GM23338 (cell line): ENCODE results near the gene ABCC12. TPM values are rescaled to one million over a fixed set of nuclear protein-coding genes. Genes with fewer than 3 reads are reported as not detected.

Source experiments
- ATAC-seq: fragments of 200-7000 bp; cut with Tn5 transposase; 3 replicates; pipeline ENCODE4 v1.9.1; 2020
- DNase-seq: peaks from one replicate; pipeline ENCODE4 v3.0.0-alpha.2; 2015; ENCODE audit warnings: low spot score
- H2AFZ ChIP-seq: fragments of 200-600 bp; sonication (generic); 2 replicates; pipeline ENCODE4 v1.8.0; 2016; ENCODE audit warnings: antibody characterized with exemption, mild to moderate bottlenecking, moderate library complexity
- H3F3A ChIP-seq: fragments of 200-600 bp; sonication (generic); replicated peaks from 2 replicates; pipeline ENCODE4 v1.8.0; 2017; ENCODE audit warnings: antibody characterized with exemption, mixed run types, low read depth
- H3K27ac ChIP-seq: fragments of 200-600 bp; sonication (generic); 2 replicates; pipeline ENCODE4 v1.6.1; 2016; ENCODE audit warnings: low read depth
- H3K27me3 ChIP-seq: fragments of 200-600 bp; sonication (generic); 2 replicates; pipeline ENCODE4 v1.8.0; 2016; ENCODE audit warnings: mild to moderate bottlenecking, mixed run types, moderate library complexity; ENCODE audit not compliant: insufficient read depth
- H3K36me3 ChIP-seq: fragments of 200-600 bp; sonication (generic); 2 replicates; pipeline ENCODE4 v1.8.0; 2016; ENCODE audit warnings: mild to moderate bottlenecking; ENCODE audit not compliant: insufficient read depth
- H3K4me1 ChIP-seq: fragments of 200-600 bp; sonication (generic); 2 replicates; pipeline ENCODE4 v1.8.0; 2016; ENCODE audit warnings: mild to moderate bottlenecking, moderate library complexity; ENCODE audit not compliant: insufficient read depth
- H3K4me2 ChIP-seq: fragments of 200-600 bp; sonication (generic); 2 replicates; pipeline ENCODE4 v1.7.1; 2017; ENCODE audit warnings: mixed run types
- H3K4me3 ChIP-seq: fragments of 200-600 bp; sonication (generic); 2 replicates; pipeline ENCODE4 v1.6.1; 2016; ENCODE audit warnings: mixed run types
- H3K79me2 ChIP-seq: fragments of 200-600 bp; sonication (generic); replicated peaks from 2 replicates; pipeline ENCODE4 v1.8.0; 2017; ENCODE audit warnings: mild to moderate bottlenecking; ENCODE audit not compliant: insufficient read depth
- H3K9me2 ChIP-seq: fragments of 200-600 bp; sonication (generic); 2 replicates; pipeline ENCODE4 v1.8.0; 2017; ENCODE audit not compliant: insufficient read depth
- H4K20me1 ChIP-seq: fragments of 200-600 bp; sonication (generic); replicated peaks from 2 replicates; pipeline ENCODE4 v1.8.0; 2017; ENCODE audit warnings: mild to moderate bottlenecking; ENCODE audit not compliant: insufficient read depth
- H3K27ac Mint-ChIP-seq: 2 replicates; pipeline ENCODE4 v1.8.0; 2020; ENCODE audit warnings: inconsistent platforms, mild to moderate bottlenecking, moderate library complexity, mixed read lengths
- H3K27me3 Mint-ChIP-seq: 3 replicates; pipeline ENCODE4 v1.8.0; 2022; ENCODE audit warnings: low read depth, mild to moderate bottlenecking, moderate library complexity, mixed read lengths, inconsistent platforms; ENCODE audit not compliant: insufficient read depth, poor library complexity
- H3K36me3 Mint-ChIP-seq: 3 replicates; pipeline ENCODE4 v1.8.0; 2021; ENCODE audit warnings: low read depth, mild to moderate bottlenecking, inconsistent platforms, moderate library complexity, mixed read lengths
- H3K4me1 Mint-ChIP-seq: 3 replicates; pipeline ENCODE4 v1.8.0; 2020; ENCODE audit warnings: mild to moderate bottlenecking, inconsistent platforms, mixed read lengths
- H3K4me3 Mint-ChIP-seq: 3 replicates; pipeline ENCODE4 v1.8.0; 2021; ENCODE audit warnings: moderate library complexity, mild to moderate bottlenecking, inconsistent platforms, mixed read lengths
- H3K9me3 Mint-ChIP-seq: 3 replicates; pipeline ENCODE4 v1.8.0; 2020; ENCODE audit warnings: moderate library complexity, mild to moderate bottlenecking, inconsistent platforms, mixed read lengths
- EZH2 ChIP-seq: fragments of 200-600 bp; sonication (generic); IDR thresholded peaks from one replicate; pipeline ENCODE4 v1.8.0; 2017; ENCODE audit warnings: antibody characterized with exemption, mild to moderate bottlenecking, low read depth; ENCODE audit not compliant: unreplicated experiment
- EZH2phosphoT487 ChIP-seq: fragments of 200-600 bp; sonication (generic); IDR thresholded peaks from one replicate; pipeline ENCODE4 v1.8.1; 2018; ENCODE audit warnings: antibody characterized with exemption; ENCODE audit not compliant: unreplicated experiment
- JUNB ChIP-seq: IDR thresholded peaks from one replicate; pipeline ENCODE4 v1.6.1; 2016; ENCODE audit warnings: antibody characterized with exemption; ENCODE audit not compliant: unreplicated experiment
- NANOG ChIP-seq: IDR thresholded peaks from 2 replicates; pipeline ENCODE4 v1.6.1; 2016; ENCODE audit warnings: antibody characterized with exemption, borderline replicate concordance
- STAT1 ChIP-seq: IDR thresholded peaks from one replicate; pipeline ENCODE4 v1.6.1; 2016; ENCODE audit warnings: antibody characterized with exemption; ENCODE audit not compliant: unreplicated experiment
- polyA plus RNA-seq: library from polyadenylated mRNA; unstranded; fragments of >200 nt; fragmentation: Nextera tagmentation; extraction: Ambion mirVana; gene quantifications from 2 replicates; pipeline ENCODE4 v1.2.1, GENCODE V29; 2016
- total RNA-seq: library from RNA; depleted of rRNA; stranded (reverse); fragments of >200 nt; shearing (Covaris generic); gene quantifications from 2 replicates; pipeline ENCODE4 v1.2.3, GENCODE V29; 2014
- TF ChIP-seq, protein P1 (sequence below): IDR thresholded peaks from 2 replicates; pipeline ENCODE4 v1.6.1; 2016; ENCODE audit warnings: antibody characterized with exemption
- TF ChIP-seq, protein P2 (sequence below), 2 experiments: fragments of 200-600 bp in 1 of 2; sonication (generic) in 1 of 2; conservative IDR thresholded peaks; 2 replicates each; pipeline versions ENCODE4 v1.5.1 to v1.6.1; 2016 to 2017; ENCODE audit warnings: antibody characterized with exemption in 2 of 2, low read depth in 2 of 2, mild to moderate bottlenecking in 2 of 2, moderate library complexity in 1 of 2
- TF ChIP-seq, protein P3 (sequence below): fragments of 250-450 bp; sonication (Bioruptor Pico); IDR thresholded peaks from 2 replicates; pipeline ENCODE4 v1.5.0; 2020; ENCODE audit warnings: mild to moderate bottlenecking, moderate library complexity

ABCC12 gene
- total and polyA plus RNA-seq, 2 experiments from 2014 or later: not detected

DNA sequence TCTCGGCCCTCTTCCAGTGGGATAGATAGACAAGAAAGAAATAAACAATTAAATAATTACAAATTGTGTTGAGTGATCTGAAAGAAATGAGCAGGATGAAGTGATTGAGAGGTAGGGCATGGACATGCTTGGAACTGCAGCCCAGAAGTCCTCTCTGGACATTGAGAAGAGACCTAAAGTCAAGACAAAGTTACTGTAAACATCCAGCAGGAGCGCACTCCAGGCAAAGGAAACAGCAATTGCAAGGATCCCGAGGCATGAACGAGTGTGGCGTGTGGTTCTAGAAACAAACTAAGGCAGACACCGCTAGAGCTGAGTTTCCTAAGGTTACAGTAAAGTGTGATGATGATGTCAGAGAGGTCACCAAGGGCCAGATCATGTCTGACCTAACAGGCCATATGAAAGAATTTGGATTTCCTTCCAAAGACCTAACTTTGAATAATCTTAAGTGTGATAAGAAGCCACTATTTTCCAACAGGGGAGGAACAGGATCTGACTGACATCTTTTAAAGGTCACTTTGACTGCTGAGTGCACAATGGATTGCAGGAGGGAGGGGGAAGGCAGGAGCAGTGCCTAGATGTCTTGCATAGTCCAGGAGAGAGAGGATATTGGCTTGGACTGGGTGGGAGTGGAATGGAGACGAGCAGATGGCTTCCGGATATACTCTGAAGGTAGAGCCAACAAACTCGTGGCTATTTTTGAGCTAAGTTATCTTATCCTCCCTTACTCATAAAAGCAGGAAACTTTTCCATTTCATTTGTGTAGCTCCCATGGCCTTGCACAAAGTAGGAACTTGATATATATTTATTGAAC is 19.0 kb downstream of the ABCC12 start:
- Mint-ChIP-seq H3K4me3 (no peak overlapping the region), H3K4me1 (0 out of 3 replicates have a peak, but pooled peaks cover 4% of the 10 kb centered on the region), H3K27me3 (peaks cover 8% of the 10 kb centered on the region), H3K36me3 (no peaks in the 10 kb centered on the region), H3K9me3 (no peaks in the 10 kb centered on the region), H3K27ac (no peak overlapping the region)
- Histone ChIP-seq H3K4me2 (no peak overlapping the region), H3K27me3 (no peaks in the 10 kb centered on the region), H3F3A (no peaks in the 10 kb centered on the region), H3K27ac (no peak overlapping the region), H3K9me2 (peaks cover 14% of the 10 kb centered on the region; the same call in 1 of the 2 replicates), H3K79me2 (no peaks in the 10 kb centered on the region), H3K36me3 (no peaks in the 10 kb centered on the region), H2AFZ (peak overlapping the region; percentile 23; the same call in 1 of the 2 replicates), H4K20me1 (no peaks in the 10 kb centered on the region), H3K4me3 (no peak overlapping the region), H3K4me1 (no peaks in the 10 kb centered on the region)
- DNase-seq (no peak), ATAC-seq (no peak)
- TF ChIP-seq EZH2: no peak
- no peak for TF ChIP-seq NANOG

DNA sequence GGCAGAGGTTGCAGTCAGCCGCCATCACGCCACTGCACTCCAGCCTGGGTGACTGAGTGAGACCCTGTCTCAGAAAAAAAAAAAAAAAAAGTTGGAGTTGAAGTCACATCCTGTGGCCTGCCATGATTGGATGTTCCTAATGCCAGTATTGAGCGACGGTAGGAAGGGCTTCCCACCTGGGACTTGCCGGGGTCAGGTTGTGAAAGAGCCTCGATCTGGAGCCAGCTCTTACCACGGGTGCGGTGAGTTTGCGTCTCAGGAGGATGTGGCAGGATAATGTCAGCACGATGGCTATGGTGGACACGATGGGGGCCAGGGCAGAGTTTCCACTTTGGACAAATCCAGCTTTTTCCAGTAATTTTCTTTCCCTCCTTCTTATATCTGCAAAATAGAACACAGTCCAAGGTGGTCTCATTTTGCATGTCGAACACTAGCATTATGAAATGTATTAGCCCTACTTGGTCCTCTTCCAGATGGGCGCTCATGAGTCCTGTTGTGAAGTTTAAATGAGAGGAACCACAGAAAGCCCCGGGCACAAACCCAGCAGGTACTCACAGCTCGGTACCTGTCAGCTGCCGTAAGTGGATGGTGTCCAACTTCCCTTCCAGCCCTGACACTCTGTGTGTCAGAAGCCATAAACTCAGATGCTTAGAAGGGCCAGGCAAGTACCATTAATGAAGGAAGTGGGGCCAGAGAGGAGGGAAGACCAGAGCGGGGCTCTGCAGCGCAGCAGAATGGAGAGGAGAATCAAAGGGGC is 22.2 kb downstream of the ABCC12 start:
- peaks cover 9% of the 10 kb centered on the region for H3K27me3 Mint-ChIP-seq
- Histone ChIP-seq H3K9me2 (no peaks in the 10 kb centered on the region), H3K36me3 (no peaks in the 10 kb centered on the region), H3K4me3 (no peak overlapping the region), H3K4me2 (no peak overlapping the region), H3K27me3 (no peaks in the 10 kb centered on the region), H3K79me2 (no peaks in the 10 kb centered on the region), H2AFZ (peak overlapping the region; percentile 38; the same call in 1 of the 2 replicates), H3K27ac (no peak overlapping the region), H3F3A (no peaks in the 10 kb centered on the region), H4K20me1 (no peaks in the 10 kb centered on the region), H3K4me1 (no peaks in the 10 kb centered on the region)
- 0 out of 3 replicates have a peak, but pooled peaks cover 4% of the 10 kb centered on the region for H3K4me1 Mint-ChIP-seq
- H3K27ac Mint-ChIP-seq: no peak overlapping the region
- DNase-seq: no peak
- no peak for ATAC-seq
- H3K9me3 Mint-ChIP-seq: no peaks in the 10 kb centered on the region
- no peaks in the 10 kb centered on the region for H3K36me3 Mint-ChIP-seq
- no peak overlapping the region for H3K4me3 Mint-ChIP-seq
- TF ChIP-seq, protein P1, sequence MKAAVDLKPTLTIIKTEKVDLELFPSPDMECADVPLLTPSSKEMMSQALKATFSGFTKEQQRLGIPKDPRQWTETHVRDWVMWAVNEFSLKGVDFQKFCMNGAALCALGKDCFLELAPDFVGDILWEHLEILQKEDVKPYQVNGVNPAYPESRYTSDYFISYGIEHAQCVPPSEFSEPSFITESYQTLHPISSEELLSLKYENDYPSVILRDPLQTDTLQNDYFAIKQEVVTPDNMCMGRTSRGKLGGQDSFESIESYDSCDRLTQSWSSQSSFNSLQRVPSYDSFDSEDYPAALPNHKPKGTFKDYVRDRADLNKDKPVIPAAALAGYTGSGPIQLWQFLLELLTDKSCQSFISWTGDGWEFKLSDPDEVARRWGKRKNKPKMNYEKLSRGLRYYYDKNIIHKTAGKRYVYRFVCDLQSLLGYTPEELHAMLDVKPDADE: no peak
- TF ChIP-seq EZH2: no peak
- TF ChIP-seq, protein P2, sequence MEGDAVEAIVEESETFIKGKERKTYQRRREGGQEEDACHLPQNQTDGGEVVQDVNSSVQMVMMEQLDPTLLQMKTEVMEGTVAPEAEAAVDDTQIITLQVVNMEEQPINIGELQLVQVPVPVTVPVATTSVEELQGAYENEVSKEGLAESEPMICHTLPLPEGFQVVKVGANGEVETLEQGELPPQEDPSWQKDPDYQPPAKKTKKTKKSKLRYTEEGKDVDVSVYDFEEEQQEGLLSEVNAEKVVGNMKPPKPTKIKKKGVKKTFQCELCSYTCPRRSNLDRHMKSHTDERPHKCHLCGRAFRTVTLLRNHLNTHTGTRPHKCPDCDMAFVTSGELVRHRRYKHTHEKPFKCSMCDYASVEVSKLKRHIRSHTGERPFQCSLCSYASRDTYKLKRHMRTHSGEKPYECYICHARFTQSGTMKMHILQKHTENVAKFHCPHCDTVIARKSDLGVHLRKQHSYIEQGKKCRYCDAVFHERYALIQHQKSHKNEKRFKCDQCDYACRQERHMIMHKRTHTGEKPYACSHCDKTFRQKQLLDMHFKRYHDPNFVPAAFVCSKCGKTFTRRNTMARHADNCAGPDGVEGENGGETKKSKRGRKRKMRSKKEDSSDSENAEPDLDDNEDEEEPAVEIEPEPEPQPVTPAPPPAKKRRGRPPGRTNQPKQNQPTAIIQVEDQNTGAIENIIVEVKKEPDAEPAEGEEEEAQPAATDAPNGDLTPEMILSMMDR (conservative IDR thresholded peaks at IDR 0.05; ENCODE audit: low read depth in 2 of 2): no peak
- no peak for TF ChIP-seq EZH2phosphoT487
- TF ChIP-seq, protein P3, sequence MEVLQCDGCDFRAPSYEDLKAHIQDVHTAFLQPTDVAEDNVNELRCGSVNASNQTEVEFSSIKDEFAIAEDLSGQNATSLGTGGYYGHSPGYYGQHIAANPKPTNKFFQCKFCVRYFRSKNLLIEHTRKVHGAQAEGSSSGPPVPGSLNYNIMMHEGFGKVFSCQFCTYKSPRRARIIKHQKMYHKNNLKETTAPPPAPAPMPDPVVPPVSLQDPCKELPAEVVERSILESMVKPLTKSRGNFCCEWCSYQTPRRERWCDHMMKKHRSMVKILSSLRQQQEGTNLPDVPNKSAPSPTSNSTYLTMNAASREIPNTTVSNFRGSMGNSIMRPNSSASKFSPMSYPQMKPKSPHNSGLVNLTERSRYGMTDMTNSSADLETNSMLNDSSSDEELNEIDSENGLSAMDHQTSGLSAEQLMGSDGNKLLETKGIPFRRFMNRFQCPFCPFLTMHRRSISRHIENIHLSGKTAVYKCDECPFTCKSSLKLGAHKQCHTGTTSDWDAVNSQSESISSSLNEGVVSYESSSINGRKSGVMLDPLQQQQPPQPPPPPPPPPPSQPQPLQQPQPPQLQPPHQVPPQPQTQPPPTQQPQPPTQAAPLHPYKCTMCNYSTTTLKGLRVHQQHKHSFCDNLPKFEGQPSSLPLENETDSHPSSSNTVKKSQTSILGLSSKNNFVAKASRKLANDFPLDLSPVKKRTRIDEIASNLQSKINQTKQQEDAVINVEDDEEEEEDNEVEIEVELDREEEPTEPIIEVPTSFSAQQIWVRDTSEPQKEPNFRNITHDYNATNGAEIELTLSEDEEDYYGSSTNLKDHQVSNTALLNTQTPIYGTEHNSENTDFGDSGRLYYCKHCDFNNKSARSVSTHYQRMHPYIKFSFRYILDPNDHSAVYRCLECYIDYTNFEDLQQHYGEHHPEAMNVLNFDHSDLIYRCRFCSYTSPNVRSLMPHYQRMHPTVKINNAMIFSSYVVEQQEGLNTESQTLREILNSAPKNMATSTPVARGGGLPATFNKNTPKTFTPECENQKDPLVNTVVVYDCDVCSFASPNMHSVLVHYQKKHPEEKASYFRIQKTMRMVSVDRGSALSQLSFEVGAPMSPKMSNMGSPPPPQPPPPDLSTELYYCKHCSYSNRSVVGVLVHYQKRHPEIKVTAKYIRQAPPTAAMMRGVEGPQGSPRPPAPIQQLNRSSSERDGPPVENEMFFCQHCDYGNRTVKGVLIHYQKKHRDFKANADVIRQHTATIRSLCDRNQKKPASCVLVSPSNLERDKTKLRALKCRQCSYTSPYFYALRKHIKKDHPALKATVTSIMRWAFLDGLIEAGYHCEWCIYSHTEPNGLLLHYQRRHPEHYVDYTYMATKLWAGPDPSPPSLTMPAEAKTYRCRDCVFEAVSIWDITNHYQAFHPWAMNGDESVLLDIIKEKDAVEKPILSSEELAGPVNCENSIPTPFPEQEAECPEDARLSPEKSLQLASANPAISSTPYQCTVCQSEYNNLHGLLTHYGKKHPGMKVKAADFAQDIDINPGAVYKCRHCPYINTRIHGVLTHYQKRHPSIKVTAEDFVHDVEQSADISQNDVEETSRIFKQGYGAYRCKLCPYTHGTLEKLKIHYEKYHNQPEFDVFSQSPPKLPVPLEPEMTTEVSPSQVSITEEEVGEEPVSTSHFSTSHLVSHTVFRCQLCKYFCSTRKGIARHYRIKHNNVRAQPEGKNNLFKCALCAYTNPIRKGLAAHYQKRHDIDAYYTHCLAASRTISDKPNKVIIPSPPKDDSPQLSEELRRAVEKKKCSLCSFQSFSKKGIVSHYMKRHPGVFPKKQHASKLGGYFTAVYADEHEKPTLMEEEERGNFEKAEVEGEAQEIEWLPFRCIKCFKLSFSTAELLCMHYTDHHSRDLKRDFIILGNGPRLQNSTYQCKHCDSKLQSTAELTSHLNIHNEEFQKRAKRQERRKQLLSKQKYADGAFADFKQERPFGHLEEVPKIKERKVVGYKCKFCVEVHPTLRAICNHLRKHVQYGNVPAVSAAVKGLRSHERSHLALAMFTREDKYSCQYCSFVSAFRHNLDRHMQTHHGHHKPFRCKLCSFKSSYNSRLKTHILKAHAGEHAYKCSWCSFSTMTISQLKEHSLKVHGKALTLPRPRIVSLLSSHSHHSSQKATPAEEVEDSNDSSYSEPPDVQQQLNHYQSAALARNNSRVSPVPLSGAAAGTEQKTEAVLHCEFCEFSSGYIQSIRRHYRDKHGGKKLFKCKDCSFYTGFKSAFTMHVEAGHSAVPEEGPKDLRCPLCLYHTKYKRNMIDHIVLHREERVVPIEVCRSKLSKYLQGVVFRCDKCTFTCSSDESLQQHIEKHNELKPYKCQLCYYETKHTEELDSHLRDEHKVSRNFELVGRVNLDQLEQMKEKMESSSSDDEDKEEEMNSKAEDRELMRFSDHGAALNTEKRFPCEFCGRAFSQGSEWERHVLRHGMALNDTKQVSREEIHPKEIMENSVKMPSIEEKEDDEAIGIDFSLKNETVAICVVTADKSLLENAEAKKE: no peak
- no peak for TF ChIP-seq STAT1
- no peak for TF ChIP-seq JUNB
